ENCODE results near the gene CCSAP. TPM values are rescaled to one million over a fixed set of nuclear protein-coding genes. Genes with fewer than 3 reads are reported as not detected.
A peak's percentile ranks its signal among the peaks of the same experiment; 100 is the strongest.

Gene CCSAP
- total and polyA plus RNA-seq, 5 donors, result 2.1 to 4.4 (median 3.5) TPM

- H3K4me1 ChIP-seq (ENCODE audit: control insufficient read depth, insufficient read depth, low read length), result no peaks in the 10 kb centered on the region
- 69% methylated on average over 2 of the region's 2 CpGs for WGBS
- no peaks in the 10 kb centered on the region for H3K27me3 ChIP-seq (ENCODE audit: control insufficient read depth, insufficient read depth)
- no peaks in the 10 kb centered on the region for H3K9me3 ChIP-seq (ENCODE audit: control insufficient read depth, low read length)
- H3K4me3 ChIP-seq (ENCODE audit: low read length), result no peak overlapping the region
- intact Hi-C loops (cut with DNase I), result no loop called here
- ATAC-seq (no peak), DNase-seq (no peak)
- H3K27ac ChIP-seq (ENCODE audit: low read length), result no peak overlapping the region
Measured at GRCh38 chr1:229325401-229325800, 17.4 kb downstream of the CCSAP start.

- Histone ChIP-seq H3K4me3 (ENCODE audit: low read length) (no peak overlapping the region), H3K27me3 (ENCODE audit: control insufficient read depth, insufficient read depth) (no peaks in the 10 kb centered on the region), H3K4me1 (ENCODE audit: control insufficient read depth, insufficient read depth, low read length) (no peaks in the 10 kb centered on the region), H3K9me3 (ENCODE audit: control insufficient read depth, low read length) (no peaks in the 10 kb centered on the region), H3K27ac (ENCODE audit: low read length) (no peak overlapping the region)
- 95% methylated on average over 2 of the region's 2 CpGs for WGBS
- no peak for ATAC-seq
- DNase-seq, result no peak
- intact Hi-C loops (cut with DNase I), result no loop called here
Measured at GRCh38 chr1:229323885-229324553, 18.8 kb downstream of the CCSAP start.

- intact Hi-C loops (cut with DNase I), result no loop called here
- WGBS, result 91% methylated on average over 7 of the region's 7 CpGs
- ATAC-seq (no peak), DNase-seq (no peak)
- no peaks in the 10 kb centered on the region for H3K4me1 ChIP-seq (ENCODE audit: control insufficient read depth, insufficient read depth, low read length)
- H3K9me3 ChIP-seq (ENCODE audit: control insufficient read depth, low read length), result no peaks in the 10 kb centered on the region
- H3K4me3 ChIP-seq (ENCODE audit: low read length), result no peak overlapping the region
- no peak overlapping the region for H3K27ac ChIP-seq (ENCODE audit: low read length)
- H3K27me3 ChIP-seq (ENCODE audit: control insufficient read depth, insufficient read depth), result no peaks in the 10 kb centered on the region
Measured at GRCh38 chr1:229323201-229323600, 19.6 kb downstream of the CCSAP start.

- Histone ChIP-seq H3K4me3 (ENCODE audit: low read length) (no peak overlapping the region), H3K9me3 (ENCODE audit: control insufficient read depth, low read length) (no peaks in the 10 kb centered on the region), H3K27ac (ENCODE audit: low read length) (no peak overlapping the region), H3K4me1 (ENCODE audit: control insufficient read depth, insufficient read depth, low read length) (no peaks in the 10 kb centered on the region), H3K27me3 (ENCODE audit: control insufficient read depth, insufficient read depth) (no peaks in the 10 kb centered on the region)
- intact Hi-C loops (cut with DNase I), result no loop called here
- 92% methylated on average over 7 of the region's 7 CpGs for WGBS
- DNase-seq (no peak), ATAC-seq (no peak)
Measured at GRCh38 chr1:229319487-229319886, 23.4 kb downstream of the CCSAP start.

- intact Hi-C loops (cut with DNase I), result no loop called here
- H3K27me3 ChIP-seq (ENCODE audit: control insufficient read depth, insufficient read depth), result no peaks in the 10 kb centered on the region
- 79% methylated on average over 4 of the region's 4 CpGs for WGBS
- H3K4me1 ChIP-seq (ENCODE audit: control insufficient read depth, insufficient read depth, low read length), result no peaks in the 10 kb centered on the region
- H3K9me3 ChIP-seq (ENCODE audit: control insufficient read depth, low read length), result no peaks in the 10 kb centered on the region
- ATAC-seq, result no peak
- H3K4me3 ChIP-seq (ENCODE audit: low read length), result no peak overlapping the region
- no peak for DNase-seq
- H3K27ac ChIP-seq (ENCODE audit: low read length), result no peak overlapping the region
Measured at GRCh38 chr1:229318056-229318455, 24.8 kb downstream of the CCSAP start.

GRCh38 chr1:229316166-229316565 lies 26.7 kb downstream of the CCSAP start:
- no peak for ATAC-seq
- no peaks in the 10 kb centered on the region for H3K27me3 ChIP-seq (ENCODE audit: control insufficient read depth, insufficient read depth)
- H3K27ac ChIP-seq (ENCODE audit: low read length), result no peak overlapping the region
- H3K4me1 ChIP-seq (ENCODE audit: control insufficient read depth, insufficient read depth, low read length), result peaks cover 2% of the 10 kb centered on the region
- no peaks in the 10 kb centered on the region for H3K9me3 ChIP-seq (ENCODE audit: control insufficient read depth, low read length)
- DNase-seq, result no peak
- 89% methylated on average over 2 of the region's 2 CpGs for WGBS
- no peak overlapping the region for H3K4me3 ChIP-seq (ENCODE audit: low read length)
- intact Hi-C loops (cut with DNase I), result no loop called here

GRCh38 chr1:229310833-229311232 lies 32.0 kb downstream of the CCSAP start:
- ATAC-seq, result peak; percentile 76 to 78
- intact Hi-C loops (cut with DNase I), result no loop called here
- DNase-seq, result no peak
- H3K4me3 ChIP-seq (ENCODE audit: low read length), result no peak overlapping the region
- H3K4me1 ChIP-seq (ENCODE audit: control insufficient read depth, insufficient read depth, low read length), result peaks cover 2% of the 10 kb centered on the region
- peak overlapping the region; percentile 22 for H3K27ac ChIP-seq (ENCODE audit: low read length)
- no peaks in the 10 kb centered on the region for H3K9me3 ChIP-seq (ENCODE audit: control insufficient read depth, low read length)
- no peaks in the 10 kb centered on the region for H3K27me3 ChIP-seq (ENCODE audit: control insufficient read depth, insufficient read depth)
- 52% methylated on average over 6 of the region's 6 CpGs for WGBS

GRCh38 chr1:229309684-229310083 lies 33.2 kb downstream of the CCSAP start:
- Histone ChIP-seq H3K27ac (ENCODE audit: low read length) (no peak overlapping the region), H3K4me1 (ENCODE audit: control insufficient read depth, insufficient read depth, low read length) (peaks cover 2% of the 10 kb centered on the region), H3K27me3 (ENCODE audit: control insufficient read depth, insufficient read depth) (no peaks in the 10 kb centered on the region), H3K4me3 (ENCODE audit: low read length) (no peak overlapping the region), H3K9me3 (ENCODE audit: control insufficient read depth, low read length) (no peaks in the 10 kb centered on the region)
- intact Hi-C loops (cut with DNase I), result no loop called here
- DNase-seq (no peak), ATAC-seq (peak; percentile 40 to 56)
- WGBS, result 76% methylated on average over 2 of the region's 2 CpGs

- intact Hi-C loops (cut with DNase I), result no loop called here
- H3K27me3 ChIP-seq (ENCODE audit: control insufficient read depth, insufficient read depth), result no peaks in the 10 kb centered on the region
- peaks cover 2% of the 10 kb centered on the region for H3K4me1 ChIP-seq (ENCODE audit: control insufficient read depth, insufficient read depth, low read length)
- H3K27ac ChIP-seq (ENCODE audit: low read length), result peak overlapping the region; percentile 68
- H3K4me3 ChIP-seq (ENCODE audit: low read length), result no peak overlapping the region
- no peak for ATAC-seq
- WGBS, result 66% methylated on average over 1 of the region's 1 CpG
- no peaks in the 10 kb centered on the region for H3K9me3 ChIP-seq (ENCODE audit: control insufficient read depth, low read length)
- no peak for DNase-seq
Measured at GRCh38 chr1:229309074-229309473, 33.8 kb downstream of the CCSAP start.

GRCh38 chr1:229305392-229305791 lies 37.5 kb downstream of the CCSAP start:
- H3K27ac ChIP-seq (ENCODE audit: low read length), result no peak overlapping the region
- intact Hi-C loops (cut with DNase I), result no loop called here

GRCh38 chr1:229303855-229304254 lies 39.0 kb downstream of the CCSAP start:
- intact Hi-C loops (cut with DNase I), result no loop called here
- Histone ChIP-seq H3K4me1 (ENCODE audit: control insufficient read depth, insufficient read depth, low read length) (no peaks in the 10 kb centered on the region), H3K27ac (ENCODE audit: low read length) (no peak overlapping the region), H3K27me3 (ENCODE audit: control insufficient read depth, insufficient read depth) (no peaks in the 10 kb centered on the region), H3K9me3 (ENCODE audit: control insufficient read depth, low read length) (no peaks in the 10 kb centered on the region), H3K4me3 (ENCODE audit: low read length) (no peak overlapping the region)
- ATAC-seq, result no peak
- no peak for DNase-seq
- WGBS, result 92% methylated on average over 4 of the region's 4 CpGs

More at GRCh38 chr1:229305392-229305791, 37.5 kb downstream of the CCSAP start:
- DNase-seq, result no peak
- H3K4me3 ChIP-seq (ENCODE audit: low read length), result no peak overlapping the region
- 68% methylated on average over 2 of the region's 2 CpGs for WGBS
- no peaks in the 10 kb centered on the region for H3K4me1 ChIP-seq (ENCODE audit: control insufficient read depth, insufficient read depth, low read length)
- H3K27me3 ChIP-seq (ENCODE audit: control insufficient read depth, insufficient read depth), result no peaks in the 10 kb centered on the region
- no peaks in the 10 kb centered on the region for H3K9me3 ChIP-seq (ENCODE audit: control insufficient read depth, low read length)
- no peak for ATAC-seq

GRCh38 chr1:229302740-229303139 lies 40.1 kb downstream of the CCSAP start:
- intact Hi-C loops (cut with DNase I), result no loop called here
- ATAC-seq (no peak), DNase-seq (no peak)
- Histone ChIP-seq H3K9me3 (ENCODE audit: control insufficient read depth, low read length) (no peaks in the 10 kb centered on the region), H3K4me3 (ENCODE audit: low read length) (no peak overlapping the region), H3K4me1 (ENCODE audit: control insufficient read depth, insufficient read depth, low read length) (no peaks in the 10 kb centered on the region), H3K27ac (ENCODE audit: low read length) (no peak overlapping the region), H3K27me3 (ENCODE audit: control insufficient read depth, insufficient read depth) (no peaks in the 10 kb centered on the region)
- WGBS, result 97% methylated on average over 8 of the region's 8 CpGs
